GM19372 (cell line): ENCODE data around the gene SORBS2.
"Not testable (repeated sequence)": the region's sequence is repeated elsewhere in the genome, so short reads cannot be mapped to it uniquely, and the experiment has no call there.

Experiments used
- ATAC-seq: cut with Tn5 transposase; IDR thresholded peaks from one replicate; pipeline ENCODE4 v1.9.1; 2021; ENCODE audit warnings: mild to moderate bottlenecking, low read depth, moderate library complexity; ENCODE audit not compliant: unreplicated experiment

Gene SORBS2

DNA sequence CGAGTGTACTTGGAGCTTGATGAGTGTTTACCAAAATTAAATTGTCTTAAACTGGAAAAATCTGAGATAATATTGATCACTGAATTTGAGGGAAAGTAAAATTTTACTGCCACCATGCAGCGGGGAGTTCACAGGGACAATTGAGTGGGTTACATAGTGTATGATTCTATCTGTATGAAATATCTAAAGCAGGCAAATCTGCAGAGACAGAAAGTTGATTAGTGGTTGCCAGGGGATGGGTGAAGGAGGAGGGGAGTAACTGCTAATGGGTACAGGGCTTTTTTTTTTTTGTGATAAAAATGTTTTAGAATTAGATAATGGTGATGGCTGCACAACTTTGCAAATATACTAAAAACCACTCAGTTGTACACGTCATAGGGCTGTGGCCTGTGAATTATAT is 241.3 kb downstream of the SORBS2 start:
- ATAC-seq = no peak

DNA sequence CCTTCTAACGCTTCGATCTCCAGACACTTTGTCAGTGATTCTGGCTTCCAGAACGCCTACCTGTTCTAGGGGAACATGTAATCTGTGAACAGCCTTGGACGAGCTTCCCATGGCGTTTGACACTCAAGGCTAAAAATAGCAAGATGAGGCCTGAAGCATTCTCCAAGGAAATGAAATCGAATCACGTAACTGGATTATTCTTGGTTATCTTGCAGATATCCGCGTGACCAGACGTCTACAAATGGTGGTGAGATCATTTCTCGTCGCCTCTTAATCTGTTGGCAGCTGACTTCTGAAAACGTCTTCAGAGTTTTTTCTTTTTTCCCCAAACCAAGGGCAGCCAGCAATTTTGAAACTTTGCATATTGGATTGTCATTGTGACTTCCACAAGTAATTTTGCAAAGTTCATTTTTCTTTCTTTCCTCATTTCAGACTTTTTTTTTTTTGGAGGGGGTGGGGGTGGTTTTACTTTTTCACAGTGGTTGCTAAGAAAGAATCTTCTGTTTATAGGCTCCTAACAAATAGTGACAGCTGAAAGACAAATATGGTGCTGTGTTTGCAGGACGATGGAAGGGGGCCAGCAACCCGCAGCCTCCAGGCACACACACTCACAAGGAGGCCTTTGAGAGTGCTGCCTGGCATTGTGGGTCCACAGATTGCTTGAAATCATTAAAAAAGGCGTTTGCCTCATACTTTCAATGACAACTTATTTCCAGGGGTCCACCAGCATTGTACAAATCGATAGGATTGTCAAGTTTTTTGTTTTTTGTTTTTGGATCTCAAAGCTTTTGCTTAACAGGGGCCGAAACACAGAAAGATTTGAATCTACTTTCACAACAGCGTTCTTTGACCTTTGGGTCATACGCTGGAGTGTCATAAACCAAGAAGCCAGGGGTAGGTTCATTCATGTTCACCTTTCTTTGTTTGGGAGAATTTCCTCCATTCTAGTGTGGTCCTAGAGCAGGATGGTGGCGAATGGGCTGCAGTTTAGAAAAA is 244.3 kb downstream of the SORBS2 start:
- ATAC-seq = no peak

DNA sequence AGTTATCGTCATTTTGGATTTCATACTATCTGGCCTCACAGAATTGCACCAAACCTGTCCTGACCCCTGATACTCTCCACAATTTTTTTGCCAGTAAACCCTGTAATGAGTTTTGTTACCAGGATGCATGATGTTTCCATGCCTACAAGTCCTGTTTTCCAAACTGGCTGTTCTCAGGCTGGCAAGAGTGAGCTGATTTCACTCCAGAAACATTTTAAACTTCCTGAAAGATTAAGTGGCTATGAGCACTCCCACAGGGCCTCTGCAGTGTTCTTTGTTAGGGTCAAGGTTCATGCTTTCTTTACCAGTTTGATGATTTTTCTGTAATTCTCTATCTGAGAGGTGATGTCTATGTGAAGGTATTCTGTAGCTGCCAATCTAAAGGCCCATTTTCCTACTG is 245.0 kb downstream of the SORBS2 start:
- ATAC-seq = no peak

DNA sequence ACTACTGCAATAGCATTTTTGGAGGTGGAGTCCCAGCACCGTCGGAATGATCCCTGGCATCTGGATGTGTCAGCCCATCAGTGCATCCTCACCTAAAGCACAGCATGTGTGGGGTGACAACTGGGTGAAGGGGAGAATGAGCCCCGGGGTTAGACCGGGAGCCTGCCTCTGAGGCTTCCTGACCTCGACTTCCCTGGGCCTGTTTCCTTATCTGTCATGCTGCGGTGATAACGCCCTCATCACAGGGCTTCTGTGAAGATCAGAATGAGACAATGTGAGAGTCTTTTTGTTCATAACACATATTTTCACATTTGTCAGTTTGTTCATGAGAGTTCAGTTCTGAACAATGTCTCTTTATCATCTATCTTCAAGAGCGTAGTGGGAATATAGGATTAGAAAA is 245.6 kb downstream of the SORBS2 start:
- ATAC-seq = no peak

DNA sequence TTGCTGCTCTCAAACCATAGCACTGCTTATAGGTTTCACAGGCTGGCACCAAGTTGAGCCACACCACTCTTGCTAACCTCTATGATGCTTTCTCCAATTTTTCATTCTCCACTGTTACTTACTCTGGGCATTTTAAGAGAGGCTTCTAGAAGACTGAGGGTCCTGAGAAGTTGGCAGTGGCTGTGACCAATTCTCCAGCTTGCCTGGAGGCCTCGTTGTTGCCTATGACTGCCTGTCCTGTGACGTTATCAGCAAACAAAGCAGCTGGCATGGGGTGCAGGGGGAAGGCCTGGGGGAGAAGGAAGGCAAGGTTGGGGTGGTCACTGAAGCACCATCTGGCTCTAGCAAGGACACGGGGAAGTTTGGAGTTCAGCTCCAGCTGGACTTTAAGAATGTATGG is 246.3 kb downstream of the SORBS2 start:
- no peak for ATAC-seq

DNA sequence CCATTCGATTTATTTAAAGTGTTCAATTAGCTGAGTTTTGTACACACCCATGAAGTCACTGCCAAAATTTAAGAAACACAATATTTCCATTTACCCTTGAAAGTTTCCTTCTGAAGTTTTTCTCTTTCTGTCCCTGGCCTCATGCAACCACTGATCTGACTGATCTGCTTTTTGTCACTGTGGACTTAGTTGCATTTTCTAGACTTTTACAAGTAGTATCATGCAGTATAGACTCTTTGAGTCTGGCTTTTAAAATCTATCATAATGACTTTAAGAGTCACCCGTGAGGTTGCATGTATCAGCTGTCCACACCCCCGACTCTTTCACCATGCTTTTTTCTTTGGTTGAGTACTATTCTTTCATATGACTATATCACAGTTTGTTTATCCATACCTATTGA is 247.6 kb downstream of the SORBS2 start:
- ATAC-seq = no peak

DNA sequence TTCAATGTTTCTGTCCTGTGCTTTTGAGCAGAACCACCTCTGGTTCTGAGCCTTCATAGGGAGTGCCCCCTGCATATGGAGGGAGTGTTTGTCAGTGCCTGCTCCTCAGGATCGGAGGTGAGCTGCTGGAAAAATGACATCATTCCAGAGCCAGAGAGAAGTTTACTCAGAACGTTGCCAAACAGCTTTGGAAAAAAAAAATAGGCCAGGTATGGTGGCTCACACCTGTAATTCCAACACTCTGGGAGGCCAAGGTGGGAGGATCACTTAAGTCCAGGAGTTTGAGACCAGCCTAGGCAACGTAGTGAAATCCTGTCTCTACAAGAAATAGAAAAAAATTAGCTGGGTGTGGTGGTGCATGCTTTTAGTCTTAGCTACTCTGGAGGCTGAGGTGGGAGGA is 249.5 kb downstream of the SORBS2 start:
- no peak for ATAC-seq

DNA sequence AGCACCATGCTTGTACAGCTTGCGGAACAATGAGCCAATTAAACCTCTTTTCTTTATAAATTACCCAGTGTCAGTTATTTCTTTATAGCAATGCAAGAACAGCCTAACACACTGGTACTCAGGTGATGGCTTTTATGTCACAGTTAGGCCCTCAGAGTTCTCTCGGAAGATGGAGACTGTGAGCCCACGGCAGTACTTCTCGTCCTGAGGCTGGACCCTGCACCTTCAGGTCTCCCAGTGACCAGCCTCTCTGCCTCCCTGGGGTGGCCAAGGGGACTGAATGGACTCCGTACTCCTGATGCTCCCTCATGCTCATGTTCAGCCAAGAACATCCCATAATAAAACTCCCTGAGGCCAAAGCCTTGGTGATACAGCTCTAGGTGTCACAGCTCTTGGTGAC is 251.7 kb downstream of the SORBS2 start:
- no peak for ATAC-seq

DNA sequence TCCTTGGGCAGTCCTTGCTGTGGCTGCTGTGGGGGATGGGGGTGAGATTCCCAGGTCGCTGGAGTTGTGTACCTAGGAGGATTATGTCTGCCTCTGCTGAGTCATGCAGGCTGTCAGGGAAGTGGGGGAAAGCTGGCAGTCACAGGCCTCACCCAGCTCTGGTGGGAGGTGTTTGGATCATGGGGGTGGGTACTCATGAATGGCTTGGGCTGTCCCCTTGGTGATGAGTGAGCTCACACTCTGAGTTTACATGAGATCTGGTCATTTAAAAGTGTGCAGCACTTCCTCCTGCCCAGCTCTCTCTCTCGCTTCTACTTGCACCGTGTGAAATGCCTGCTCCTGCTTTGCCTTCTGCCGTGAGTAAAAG is 252.1 kb downstream of the SORBS2 start:
- ATAC-seq = no peak

DNA sequence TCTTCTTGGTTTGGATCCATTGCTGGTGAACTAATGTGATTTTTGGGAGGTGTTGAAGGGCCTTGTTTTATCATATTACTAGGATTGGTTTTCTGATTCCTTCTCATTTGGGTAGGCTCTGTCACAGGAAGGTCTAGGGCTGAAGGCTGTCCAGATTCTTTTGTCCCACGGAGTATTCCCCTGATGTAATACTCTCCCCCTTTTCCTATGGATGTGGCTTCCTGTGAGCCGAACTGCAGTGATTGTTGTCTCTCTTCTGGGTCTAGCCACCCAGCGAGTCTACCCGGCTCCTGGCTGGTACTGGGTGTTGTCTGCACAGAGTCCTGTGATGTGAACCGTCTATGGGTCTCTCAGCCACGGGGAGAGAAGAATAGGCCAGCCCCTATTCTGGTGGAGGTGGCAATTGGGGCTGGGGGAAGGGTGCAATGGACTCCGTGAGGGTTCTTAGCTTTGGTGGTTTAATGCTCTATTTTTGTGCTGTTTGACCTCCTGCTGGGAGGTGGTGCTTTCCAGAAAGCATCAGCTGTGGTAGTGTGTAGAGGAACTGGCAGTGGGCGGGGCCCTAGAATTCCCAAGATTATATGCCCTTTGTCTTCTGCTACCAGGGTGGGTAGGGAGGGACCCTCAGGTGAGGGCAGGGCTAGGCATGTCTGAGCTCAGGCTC is 252.6 kb downstream of the SORBS2 start:
- ATAC-seq = not testable (repeated sequence)

DNA sequence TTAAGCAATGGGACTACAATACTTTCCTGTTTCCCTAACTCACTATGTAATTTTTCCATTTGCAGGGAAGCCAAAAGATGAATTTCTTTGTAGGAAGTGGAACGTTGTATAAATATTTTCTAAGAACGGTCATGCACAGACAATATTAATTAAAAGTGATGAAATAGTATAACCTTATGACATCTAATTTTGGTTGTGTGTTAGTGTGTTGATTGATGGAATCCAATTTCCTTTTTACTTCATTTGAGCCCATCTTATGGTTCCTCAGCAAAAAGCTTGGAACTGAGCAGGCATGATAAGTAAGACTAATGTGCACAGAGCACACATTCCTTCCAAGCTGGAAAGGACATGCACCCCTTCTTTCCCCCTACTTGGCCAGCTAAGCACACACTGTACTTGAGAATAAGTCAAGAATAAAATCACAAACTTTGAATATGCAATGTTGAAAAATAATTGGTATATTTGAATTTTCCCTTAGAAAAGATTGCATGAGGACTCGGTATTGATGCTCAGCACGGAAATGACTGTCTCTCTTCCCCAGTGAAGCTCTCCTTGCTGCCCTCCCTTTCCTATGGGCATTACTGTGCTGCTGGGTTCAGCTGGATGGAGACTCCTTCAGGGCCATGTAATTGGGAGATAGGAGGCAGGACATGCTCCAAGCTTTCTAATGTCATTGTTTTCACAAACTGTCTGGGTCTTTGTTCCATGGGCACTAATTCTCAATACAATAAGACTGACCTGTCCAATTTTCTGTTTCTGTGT is 257.4 kb downstream of the SORBS2 start:
- no peak for ATAC-seq

DNA sequence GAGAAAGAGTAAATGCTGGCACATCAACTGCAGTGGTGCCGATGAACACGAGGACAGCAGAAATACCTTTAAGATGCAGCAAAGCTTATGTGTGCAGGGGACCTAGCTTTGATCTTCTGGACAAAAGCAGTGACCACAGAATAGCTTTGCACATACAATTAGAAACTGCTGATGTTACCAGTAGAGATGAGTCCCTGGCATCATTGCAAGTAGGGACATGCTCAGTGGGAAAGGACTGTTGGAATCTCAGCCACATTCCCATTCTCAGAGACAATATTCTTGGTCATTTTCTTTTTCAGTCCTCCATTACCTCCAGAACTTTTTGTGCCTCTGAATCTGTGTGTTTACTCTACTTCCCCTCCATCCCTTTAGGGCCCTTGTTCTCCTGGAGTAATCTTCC is 259.7 kb downstream of the SORBS2 start:
- ATAC-seq = no peak

DNA sequence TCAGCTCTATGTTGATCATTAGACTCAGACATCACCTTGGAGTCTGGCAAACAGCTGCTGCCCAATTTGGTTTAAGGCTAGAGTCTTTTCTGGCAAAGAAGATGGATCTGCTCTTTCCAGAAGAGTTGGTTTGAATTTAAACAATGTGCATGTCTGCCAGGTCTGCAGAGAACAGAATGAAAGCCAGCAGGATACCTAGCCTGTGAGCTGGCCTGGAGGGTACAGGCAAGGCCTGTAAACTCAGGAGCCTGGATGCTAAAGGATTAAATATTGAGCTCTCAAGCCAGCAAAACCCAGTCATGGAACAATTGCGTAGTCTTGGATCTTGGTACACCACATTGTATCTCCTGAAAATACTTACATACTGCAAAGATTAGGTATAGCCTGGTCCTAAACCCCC is 261.1 kb downstream of the SORBS2 start:
- ATAC-seq = no peak

DNA sequence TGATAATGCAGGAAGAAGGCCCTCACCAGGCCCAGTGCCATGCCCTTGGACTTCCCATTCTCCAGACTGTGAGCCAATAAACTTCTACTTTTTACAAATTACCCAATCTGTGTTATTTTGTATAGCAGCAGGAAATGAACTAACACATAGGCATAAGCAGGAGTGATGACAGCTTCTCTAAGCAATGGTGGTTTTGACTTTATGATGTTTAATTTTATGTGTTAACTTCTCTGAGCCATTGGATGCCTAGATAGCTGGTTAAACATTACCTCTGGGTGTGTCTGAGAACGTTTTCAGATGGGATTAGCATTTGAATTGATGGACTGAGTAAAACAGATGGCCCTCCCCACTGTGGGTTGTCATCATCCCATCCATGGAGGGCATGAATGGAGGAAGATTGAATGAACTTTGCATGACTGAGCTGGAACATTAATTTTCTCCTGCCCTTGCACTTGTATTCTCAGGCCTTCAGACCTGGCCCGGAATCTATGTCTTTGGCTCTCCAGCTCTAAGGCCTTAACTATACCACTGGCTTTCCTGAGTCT is 262.8 kb downstream of the SORBS2 start:
- no peak for ATAC-seq

DNA sequence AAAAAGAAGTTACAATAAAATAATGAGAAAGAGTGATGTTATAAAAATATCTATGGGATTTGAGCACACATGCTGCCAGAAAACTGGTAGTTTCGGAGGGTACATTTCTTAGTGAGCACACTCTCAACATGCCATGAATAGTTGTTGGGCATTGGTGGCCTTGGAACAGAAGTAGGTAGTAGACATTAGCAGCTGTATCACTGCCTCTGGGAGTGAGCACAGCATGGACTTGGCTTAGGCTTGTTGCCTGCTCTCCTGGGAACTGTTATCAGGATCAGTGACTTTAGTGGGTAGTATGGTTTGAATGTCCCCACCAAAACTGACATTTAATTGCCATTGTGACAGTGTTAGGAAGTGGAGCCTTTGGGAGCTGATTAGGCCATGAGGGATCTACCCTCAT is 263.4 kb downstream of the SORBS2 start:
- no peak for ATAC-seq

DNA sequence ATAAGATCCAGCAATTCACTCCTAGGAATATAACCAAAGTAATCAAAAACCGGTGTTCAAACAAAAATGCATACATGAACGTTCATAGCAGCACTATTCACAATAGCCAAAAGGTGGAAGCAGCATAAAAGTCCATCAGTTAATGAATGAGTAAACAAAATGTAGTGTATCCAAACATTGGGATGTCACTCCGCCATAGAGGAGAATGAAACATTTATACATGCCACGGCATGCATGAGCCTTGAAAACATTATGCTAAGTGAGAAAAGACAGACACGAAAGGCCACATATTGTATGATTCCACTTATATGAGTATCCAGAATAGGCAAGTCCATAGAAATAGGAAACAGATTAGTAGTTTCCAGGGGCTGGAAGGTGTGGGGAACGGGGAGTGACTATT is 265.7 kb downstream of the SORBS2 start:
- no peak for ATAC-seq

DNA sequence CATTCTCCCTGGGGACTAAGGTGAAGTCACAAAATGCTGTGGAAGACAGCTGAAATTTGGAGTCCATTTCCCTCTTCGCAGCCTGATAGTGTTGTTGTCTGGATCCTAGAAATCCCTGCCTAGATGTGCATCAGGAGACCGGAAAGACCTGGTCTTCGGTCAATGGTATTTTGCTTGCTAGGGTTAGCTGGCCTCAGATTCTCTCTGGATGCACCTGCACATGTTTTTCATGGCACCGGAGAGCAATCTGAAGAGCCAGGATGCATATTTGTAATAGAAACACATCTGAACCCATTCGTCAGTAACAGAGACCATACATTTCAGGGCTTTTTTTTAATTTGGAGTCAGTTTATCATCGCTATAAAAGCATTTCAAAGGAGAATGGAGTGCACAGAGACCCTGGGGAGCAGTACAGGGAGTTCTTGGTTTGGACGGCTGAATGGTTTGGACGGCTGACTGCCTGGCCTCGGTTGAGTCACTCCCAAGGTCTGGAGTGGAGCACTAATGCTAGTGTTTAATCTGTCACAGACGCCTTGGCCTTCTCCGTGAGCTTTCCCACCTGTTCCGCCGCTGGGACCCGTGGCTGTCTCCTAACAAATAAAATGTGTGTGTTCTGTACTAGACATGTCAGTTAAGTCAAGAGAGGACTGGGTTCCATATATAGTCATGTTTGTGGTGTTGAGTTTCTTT is 269.2 kb downstream of the SORBS2 start:
- ATAC-seq = no peak

DNA sequence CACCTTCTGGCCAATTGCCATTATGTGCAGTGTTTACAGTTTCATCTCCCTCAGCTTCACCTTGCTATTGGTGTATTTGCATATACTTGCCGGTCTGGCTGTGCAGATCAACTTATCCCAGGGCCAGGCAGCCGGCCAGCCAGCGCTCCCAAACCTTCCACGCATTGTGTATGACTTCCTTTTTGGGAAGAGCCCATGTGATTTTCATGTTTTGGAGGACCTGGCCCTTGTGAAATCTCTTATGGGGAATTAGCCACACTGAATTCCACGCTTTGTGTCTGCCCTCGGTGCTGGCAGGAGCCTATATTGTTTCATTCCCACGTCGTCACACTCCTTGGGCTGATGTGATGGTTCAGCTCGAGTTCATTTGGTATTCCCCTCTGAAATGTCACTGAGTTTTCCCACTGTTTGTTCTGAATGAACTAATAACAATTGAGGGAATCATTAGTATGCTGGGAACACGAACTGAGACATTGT is 270.7 kb downstream of the SORBS2 start:
- no peak for ATAC-seq

DNA sequence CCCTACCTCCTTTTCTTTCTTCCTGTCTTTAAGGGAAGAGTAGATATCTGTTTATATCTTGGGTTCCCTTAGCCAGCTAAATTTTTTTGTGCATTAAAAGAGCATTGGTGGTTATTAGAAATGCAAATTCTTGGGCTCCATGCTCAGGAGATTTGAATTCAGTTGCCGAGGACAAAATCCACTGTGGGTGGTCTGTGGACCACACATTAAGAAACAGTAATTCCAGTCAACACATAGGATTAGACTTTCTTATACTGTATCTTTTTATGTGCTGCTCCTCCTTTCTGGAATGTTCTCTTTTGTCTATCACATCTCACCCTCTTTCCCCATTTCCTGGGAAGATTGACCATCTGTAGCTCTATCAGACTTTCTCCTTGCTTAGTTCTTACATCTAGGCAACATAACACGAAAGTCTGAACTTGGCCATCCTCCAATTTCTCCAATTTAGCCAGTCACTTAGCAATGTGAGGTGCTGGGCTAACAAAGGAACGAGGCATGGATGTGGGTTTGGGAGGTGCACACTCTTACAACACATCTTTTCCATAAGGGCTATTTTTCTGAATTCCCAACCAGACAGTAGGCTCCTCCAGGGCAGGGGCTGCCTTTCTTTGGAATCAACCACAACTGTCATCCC is 271.4 kb downstream of the SORBS2 start:
- no peak for ATAC-seq

DNA sequence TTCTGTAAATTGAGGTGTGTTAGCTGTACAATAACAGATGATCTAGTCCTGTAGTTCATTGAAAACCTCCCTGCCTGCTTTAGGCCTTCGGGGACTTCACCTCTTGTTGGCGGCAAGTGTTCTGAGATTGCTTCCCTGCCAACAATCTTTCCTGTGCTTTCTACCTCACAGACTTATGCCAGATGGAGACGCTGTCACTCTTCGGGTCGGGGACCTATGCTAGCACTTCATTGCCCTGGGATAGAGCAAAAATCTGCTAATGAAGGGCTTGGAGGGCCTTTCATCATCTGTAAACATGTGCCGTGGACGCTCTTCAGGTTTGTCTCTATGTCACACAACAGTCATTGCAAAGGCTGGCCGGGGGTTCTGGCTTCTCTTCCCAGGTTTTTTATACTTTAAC is 272.0 kb downstream of the SORBS2 start:
- no peak for ATAC-seq
